Activated CD8-positive, alpha-beta memory T cell treated with anti-CD3 and anti-CD28 coated beads, Interleukin-2, amount 10 ng/mL, durations not matched to agents 7 days and 5 days (primary cell): Measurements from ENCODE around the gene ALOX12. TPM values are rescaled to one million over a fixed set of nuclear protein-coding genes. Genes with fewer than 3 reads are reported as not detected.
A peak's percentile ranks its signal among the peaks of the same experiment; 100 is the strongest.

ENCODE experiments used
- ATAC-seq: fragments of 150-1000 bp; cut with Tn5 transposase; one replicate; pipeline ENCODE4 v1.10.0; 2021; ENCODE audit warnings: moderate library complexity
- CTCF ChIA-PET: fragments of 350-600 bp; sonication (Branson Sonifier 250); formaldehyde crosslinking; loops from one replicate; lab custom pipeline; 2021; ENCODE audit warnings: antibody characterized with exemption; lab: Charles Lee
- DNase-seq: peaks from one replicate; pipeline ENCODE4 v3.0.0-alpha.2; 2020
- H3K27ac Mint-ChIP-seq: one replicate; pipeline ENCODE4 v1.8.0; 2021; ENCODE audit warnings: mild to moderate bottlenecking, mixed read lengths
- H3K27me3 Mint-ChIP-seq: one replicate; pipeline ENCODE4 v1.8.0; 2021; ENCODE audit warnings: mixed read lengths
- H3K36me3 Mint-ChIP-seq: one replicate; pipeline ENCODE4 v1.8.0; 2021; ENCODE audit warnings: mild to moderate bottlenecking, mixed read lengths
- H3K4me1 Mint-ChIP-seq: one replicate; pipeline ENCODE4 v1.8.0; 2021; ENCODE audit warnings: mixed read lengths
- H3K4me3 Mint-ChIP-seq: one replicate; pipeline ENCODE4 v1.8.0; 2021; ENCODE audit warnings: mild to moderate bottlenecking, moderate library complexity, mixed read lengths
- H3K9me3 Mint-ChIP-seq: one replicate; pipeline ENCODE4 v1.8.0; 2022; ENCODE audit warnings: low read depth, mixed read lengths
- total RNA-seq, 2 experiments: library from RNA; stranded (reverse); gene quantifications; one replicate each; pipeline ENCODE4 v1.2.3, GENCODE V29; 2021

The ALOX12 gene
- total RNA-seq, 2 experiments from 2014 or later, result not detected

DNA sequence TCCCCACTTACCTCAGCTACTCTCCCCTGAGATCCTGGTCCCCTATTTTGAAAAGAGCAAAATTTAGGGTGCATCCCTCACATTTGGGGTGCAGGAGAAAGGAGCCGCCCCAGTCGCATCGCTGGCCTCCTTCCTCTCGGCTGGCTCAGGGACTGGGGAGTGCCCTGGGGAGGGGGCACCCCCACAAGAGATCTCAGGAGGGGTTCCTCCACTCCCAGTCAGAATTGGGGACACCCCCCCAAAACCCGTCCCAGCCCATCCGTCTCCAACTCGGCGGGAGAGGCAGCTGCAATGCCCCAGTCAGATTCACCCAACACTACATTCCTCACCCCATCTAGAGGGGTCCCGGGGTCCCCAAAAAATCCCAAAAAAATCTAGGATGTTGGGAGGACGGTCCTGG is 23.5 kb downstream of the ALOX12 start:
- ATAC-seq (no peak), DNase-seq (no peak)
- no peaks in the 10 kb centered on the region for H3K9me3 Mint-ChIP-seq
- peaks cover 21% of the 10 kb centered on the region for H3K36me3 Mint-ChIP-seq
- H3K27me3 Mint-ChIP-seq, result no peaks in the 10 kb centered on the region
- CTCF ChIA-PET, result interaction anchor here (1.1 to 2.3 kb wide), 3 partner anchors 105 to 109 kb away, joined by 3 to 7 read pairs (median 7); no protein-coding TSS in a partner anchor
- peaks cover 77% of the 10 kb centered on the region for H3K4me1 Mint-ChIP-seq
- H3K27ac Mint-ChIP-seq, result no peak overlapping the region
- no peak overlapping the region for H3K4me3 Mint-ChIP-seq

- H3K27ac Mint-ChIP-seq, result no peak overlapping the region
- no peaks in the 10 kb centered on the region for H3K9me3 Mint-ChIP-seq
- no peak overlapping the region for H3K4me3 Mint-ChIP-seq
- no peaks in the 10 kb centered on the region for H3K27me3 Mint-ChIP-seq
- CTCF ChIA-PET, result interaction anchor here (1.1 to 4.4 kb wide), 8 partner anchors 14 to 110 kb away, joined by 3 to 65 read pairs (median 22); partner anchors contain the start of gene SLC16A13
- peaks cover 77% of the 10 kb centered on the region for H3K4me1 Mint-ChIP-seq
- no peak for DNase-seq
- peaks cover 19% of the 10 kb centered on the region for H3K36me3 Mint-ChIP-seq
- ATAC-seq, result no peak
These were observed 24.1 kb downstream of the ALOX12 start for GRCh38 chr17:7019839-7020519.

DNA sequence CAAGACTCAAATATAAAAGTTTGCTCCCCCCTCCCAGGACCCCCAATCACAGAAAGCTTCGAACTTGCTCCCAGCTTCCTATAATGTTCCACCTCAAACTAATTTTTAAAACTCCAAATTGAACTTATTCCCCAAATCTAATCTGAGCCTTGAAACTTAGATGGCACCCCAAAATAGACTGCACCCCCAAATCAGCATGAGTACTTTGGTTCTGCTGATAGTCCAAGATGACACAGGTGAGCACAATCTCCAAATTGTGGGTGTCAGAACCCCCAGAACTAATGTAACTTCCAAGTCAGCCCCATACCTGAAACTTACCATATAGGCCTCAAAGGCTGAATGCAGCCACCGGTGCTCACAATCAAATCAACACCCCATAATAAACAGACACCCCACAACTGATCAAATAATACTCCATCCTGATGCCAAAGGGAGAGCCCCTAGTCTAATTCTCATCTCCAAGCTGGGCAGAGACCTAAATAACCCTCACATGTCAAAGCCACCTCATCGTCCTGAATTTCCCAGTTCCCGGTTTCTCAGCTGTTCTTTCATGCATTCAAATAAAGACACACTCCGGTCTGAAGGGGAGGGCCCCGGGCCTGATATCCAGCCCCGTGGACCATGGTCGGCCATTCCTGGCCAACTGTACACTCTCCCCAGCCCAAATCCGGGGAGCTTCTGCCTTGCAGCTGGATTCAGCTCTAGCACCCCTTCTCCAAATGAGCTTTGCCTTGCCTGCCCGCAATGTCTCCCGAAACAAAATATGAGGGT is 25.2 kb downstream of the ALOX12 start:
- DNase-seq, result no peak
- CTCF ChIA-PET, result interaction anchor here (0.6 to 4.4 kb wide), 19 partner anchors 9 to 275 kb away, joined by 3 to 65 read pairs (median 7); partner anchors contain the start of genes RNASEK and SLC16A13
- no peaks in the 10 kb centered on the region for H3K9me3 Mint-ChIP-seq
- H3K27ac Mint-ChIP-seq, result peak overlapping the region; percentile 32
- no peaks in the 10 kb centered on the region for H3K27me3 Mint-ChIP-seq
- peak overlapping the region; percentile 40 for H3K4me3 Mint-ChIP-seq
- peaks cover 16% of the 10 kb centered on the region for H3K36me3 Mint-ChIP-seq
- ATAC-seq, result no peak
- H3K4me1 Mint-ChIP-seq, result peaks cover 71% of the 10 kb centered on the region

DNA sequence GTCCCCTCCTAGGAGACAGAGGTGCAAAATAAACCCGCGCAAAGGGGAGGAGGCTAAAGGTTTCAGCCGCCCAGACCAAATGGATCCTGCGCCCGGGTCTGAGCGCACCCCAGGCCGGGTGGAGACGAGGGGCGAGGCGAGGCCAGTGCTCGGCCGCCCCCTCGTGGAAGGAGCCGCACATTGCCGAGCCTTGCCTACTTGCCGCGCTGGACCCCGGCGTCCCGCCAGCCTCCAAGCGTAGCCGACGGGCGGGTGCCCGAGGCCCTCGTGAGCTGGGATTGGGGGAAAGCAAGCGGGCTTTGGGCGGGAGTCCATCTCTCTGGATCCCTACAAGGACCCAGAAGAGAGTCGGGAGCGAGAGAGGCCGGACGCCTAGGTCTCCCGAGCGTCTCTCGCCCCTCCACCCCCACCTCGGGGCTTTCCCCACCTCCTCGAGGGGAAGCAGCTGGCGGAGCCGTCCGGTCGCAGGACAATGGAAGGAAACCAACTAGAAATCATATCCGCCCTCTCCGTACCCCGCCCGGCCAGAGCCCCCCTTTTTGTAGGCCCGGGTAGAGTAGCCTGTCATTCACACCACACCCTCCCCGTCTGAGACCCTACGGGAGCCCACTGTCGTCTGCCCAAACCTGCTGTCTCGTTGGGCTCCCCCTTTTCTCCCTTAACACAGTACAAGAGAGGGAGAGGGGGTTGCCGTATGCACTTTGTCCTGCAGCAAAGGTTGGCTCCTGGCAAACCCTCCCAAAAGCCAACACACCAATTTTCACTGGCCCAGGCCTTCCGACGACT is 26.3 kb downstream of the ALOX12 start:
- DNase-seq (peak; percentile 89), ATAC-seq (peak; percentile 77)
- Mint-ChIP-seq H3K27ac (peak overlapping the region; percentile 79), H3K4me3 (peak overlapping the region; percentile 62), H3K9me3 (no peaks in the 10 kb centered on the region), H3K36me3 (peaks cover 8% of the 10 kb centered on the region), H3K4me1 (peaks cover 60% of the 10 kb centered on the region), H3K27me3 (no peaks in the 10 kb centered on the region)
- CTCF ChIA-PET, result interaction anchor here (0.6 to 4.4 kb wide), 26 partner anchors 8 to 274 kb away, joined by 3 to 65 read pairs (median 5); partner anchors contain the start of genes RNASEK and SLC16A13

DNA sequence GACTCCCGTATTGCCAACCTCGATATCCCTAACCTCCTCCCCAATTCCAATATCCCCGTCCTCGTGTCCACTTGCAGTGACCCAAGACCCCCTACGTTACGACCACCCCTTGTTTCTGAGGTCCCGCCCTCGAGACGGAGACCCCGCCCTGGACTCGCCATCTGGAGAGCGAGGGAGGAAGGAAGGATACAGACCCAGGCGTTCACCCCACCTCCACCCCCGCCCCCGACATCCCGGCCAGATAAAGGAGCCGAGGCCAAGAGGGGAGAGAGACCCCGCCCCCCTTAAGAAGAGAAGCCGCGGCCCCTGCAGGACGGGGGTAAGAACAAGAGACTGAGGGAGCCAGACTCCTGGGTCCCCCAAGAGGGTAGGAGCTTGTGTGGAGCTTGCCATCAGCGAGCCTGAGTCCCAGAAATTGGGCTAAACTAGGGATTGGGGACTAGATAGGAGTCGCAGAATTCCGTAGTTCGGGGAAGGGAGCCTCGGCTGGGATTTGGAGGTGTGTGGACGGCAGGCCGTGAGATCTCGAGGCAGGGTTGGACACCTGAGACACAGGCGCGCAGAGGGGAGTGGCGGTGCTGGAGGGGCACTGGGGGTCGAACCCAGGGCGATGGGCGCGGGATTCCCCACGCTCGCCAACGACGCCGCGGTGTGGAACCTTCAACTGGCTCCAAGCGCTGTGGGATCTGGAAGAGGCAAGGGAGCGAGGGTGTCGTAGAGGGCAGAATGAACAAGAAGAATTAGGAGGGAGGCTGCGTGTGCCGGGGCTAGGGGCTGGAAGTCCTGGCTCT is 27.1 kb downstream of the ALOX12 start, which contains the start of gene BCL6B:
Gene BCL6B, plus strand, starts transcription at position 270 of the 791 bp plus-strand sequence. CDS start 622 bp downstream, outside the sequence.
- H3K4me1 Mint-ChIP-seq, result peaks cover 52% of the 10 kb centered on the region
- H3K27ac Mint-ChIP-seq, result peak within 1 kb of the TSS; percentile 79
- CTCF ChIA-PET, result interaction anchor here (0.5 to 4.4 kb wide), 19 partner anchors 9 to 993 kb away, joined by 3 to 65 read pairs (median 6); partner anchors contain the start of genes RNASEK and SLC16A13
- H3K9me3 Mint-ChIP-seq, result no peaks in the 10 kb centered on the region
- H3K27me3 Mint-ChIP-seq, result no peaks in the 10 kb centered on the region
- ATAC-seq (no peak), DNase-seq (no peak)
- H3K4me3 Mint-ChIP-seq, result peak within 1 kb of the TSS; percentile 62
- peaks cover under 1% of the 10 kb centered on the region for H3K36me3 Mint-ChIP-seq

GRCh38 chr17:7023576-7024401 is 27.9 kb downstream of the ALOX12 start:
- Mint-ChIP-seq H3K27ac (peak overlapping the region; percentile 79), H3K4me1 (peaks cover 44% of the 10 kb centered on the region), H3K27me3 (no peaks in the 10 kb centered on the region), H3K36me3 (no peaks in the 10 kb centered on the region), H3K4me3 (peak overlapping the region; percentile 62), H3K9me3 (no peaks in the 10 kb centered on the region)
- peak; percentile 84 for ATAC-seq
- CTCF ChIA-PET, result interaction anchor here (0.5 to 4.4 kb wide), 8 partner anchors 8 to 994 kb away, joined by 3 to 65 read pairs (median 8); partner anchors contain the start of gene SLC16A13
- DNase-seq, result peak; percentile 98

- Mint-ChIP-seq H3K4me3 (no peak overlapping the region), H3K27ac (no peak overlapping the region), H3K9me3 (no peaks in the 10 kb centered on the region), H3K27me3 (no peaks in the 10 kb centered on the region), H3K4me1 (peaks cover 46% of the 10 kb centered on the region), H3K36me3 (peaks cover 3% of the 10 kb centered on the region)
- CTCF ChIA-PET, result interaction anchor here (1.3 to 4.4 kb wide), 6 partner anchors 11 to 153 kb away, joined by 3 to 65 read pairs (median 5); partner anchors contain the start of gene SLC16A13
- ATAC-seq, result no peak
- no peak for DNase-seq
These were observed 28.5 kb downstream of the ALOX12 start for GRCh38 chr17:7024402-7024785.

DNA sequence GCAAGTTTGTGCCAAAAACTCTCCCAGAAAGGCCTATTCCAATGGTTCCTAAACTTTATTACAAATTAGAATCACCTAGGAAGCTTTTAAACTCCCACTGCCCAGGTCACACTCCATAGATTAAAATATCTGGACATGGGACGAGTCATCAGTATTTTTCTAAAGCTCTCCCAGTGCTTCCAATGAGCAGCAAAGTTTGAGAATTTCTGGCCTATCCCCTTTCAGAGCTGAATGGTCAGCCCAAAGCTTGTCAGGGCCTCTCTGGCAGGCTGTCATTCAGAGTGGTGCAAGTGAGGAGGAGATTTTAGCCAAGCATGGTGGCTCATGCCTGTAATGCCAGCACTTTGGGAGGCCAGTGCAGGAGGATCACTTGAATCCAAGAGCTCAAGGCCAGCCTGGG is 29.4 kb downstream of the ALOX12 start:
- Mint-ChIP-seq H3K9me3 (no peaks in the 10 kb centered on the region), H3K36me3 (peaks cover 3% of the 10 kb centered on the region), H3K4me3 (no peak overlapping the region), H3K27me3 (no peaks in the 10 kb centered on the region), H3K4me1 (peaks cover 52% of the 10 kb centered on the region), H3K27ac (no peak overlapping the region)
- CTCF ChIA-PET, result interaction anchor here (1.3 to 1.6 kb wide), 5 partner anchors 11 to 152 kb away, joined by 3 to 5 read pairs (median 4); partner anchors contain the start of gene SLC16A13
- ATAC-seq (no peak), DNase-seq (no peak)

- DNase-seq (no peak), ATAC-seq (no peak)
- no peak overlapping the region for H3K27ac Mint-ChIP-seq
- H3K36me3 Mint-ChIP-seq, result peaks cover 5% of the 10 kb centered on the region
- H3K27me3 Mint-ChIP-seq, result no peaks in the 10 kb centered on the region
- CTCF ChIA-PET, result no interaction called here
- H3K4me3 Mint-ChIP-seq, result no peak overlapping the region
- H3K9me3 Mint-ChIP-seq, result no peaks in the 10 kb centered on the region
- peaks cover 45% of the 10 kb centered on the region for H3K4me1 Mint-ChIP-seq
These were observed 30.7 kb downstream of the ALOX12 start for GRCh38 chr17:7026471-7027115.

GRCh38 chr17:7027335-7027734 is 31.5 kb downstream of the ALOX12 start:
- no peak overlapping the region for H3K27ac Mint-ChIP-seq
- no peak for ATAC-seq
- CTCF ChIA-PET, result interaction anchor here (1.3 kb wide), 1 partner anchor 12 kb away, joined by 4 read pairs; no protein-coding TSS in a partner anchor
- peaks cover 49% of the 10 kb centered on the region for H3K4me1 Mint-ChIP-seq
- no peak for DNase-seq
- H3K36me3 Mint-ChIP-seq, result peaks cover 5% of the 10 kb centered on the region
- H3K9me3 Mint-ChIP-seq, result no peaks in the 10 kb centered on the region
- no peaks in the 10 kb centered on the region for H3K27me3 Mint-ChIP-seq
- H3K4me3 Mint-ChIP-seq, result no peak overlapping the region

DNA sequence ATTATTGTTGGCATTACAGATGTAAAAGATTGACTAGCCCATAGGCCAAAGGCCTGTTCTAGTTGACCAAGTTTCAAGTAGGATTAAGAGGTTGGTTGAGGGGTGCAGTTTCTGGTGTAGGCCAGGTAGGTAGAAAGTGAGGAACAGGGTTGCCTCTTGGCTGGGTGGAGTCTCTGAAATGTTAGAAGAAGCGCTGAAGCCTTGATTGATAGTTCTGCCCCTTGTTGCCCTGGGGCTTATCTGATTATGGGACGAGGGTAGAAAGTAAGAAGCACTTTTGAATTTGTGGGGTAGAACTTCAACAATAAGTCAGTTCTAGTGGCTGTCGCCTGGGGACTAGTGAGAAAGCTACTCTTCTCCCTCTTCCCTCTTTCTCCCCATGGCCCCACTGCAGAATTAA is 33.2 kb downstream of the ALOX12 start:
- H3K36me3 Mint-ChIP-seq, result peaks cover 8% of the 10 kb centered on the region
- CTCF ChIA-PET, result interaction anchor here (0.9 to 1.2 kb wide), 2 partner anchors 8 to 11 kb away, joined by 3 read pairs; no protein-coding TSS in a partner anchor
- H3K4me1 Mint-ChIP-seq, result peaks cover 44% of the 10 kb centered on the region
- no peaks in the 10 kb centered on the region for H3K9me3 Mint-ChIP-seq
- no peaks in the 10 kb centered on the region for H3K27me3 Mint-ChIP-seq
- DNase-seq (no peak), ATAC-seq (no peak)
- no peak overlapping the region for H3K4me3 Mint-ChIP-seq
- peak overlapping the region; percentile 57 for H3K27ac Mint-ChIP-seq
